HepG2 (cell line): ENCODE measurements around the gene LRRC28. TPM values are rescaled to one million over a fixed set of nuclear protein-coding genes. Genes with fewer than 3 reads are reported as not detected.

Experiments used
- ATAC-seq: fragments of 200-7000 bp; cut with Tn5 transposase; 3 replicates; pipeline ENCODE4 v1.9.1; 2020; ENCODE audit warnings: mild to moderate bottlenecking, moderate library complexity
- BruUV-seq: library from RNA; stranded (reverse); fragments of 400-500 nt; replicated peaks from 2 replicates; lab custom pipeline; 2021; lab: Mats Ljungman, UMichigan
- CTCF ChIA-PET: fragments of 300-600 bp; formaldehyde crosslinking; extraction: SDS; loops from one replicate; lab custom pipeline; 2021; ENCODE audit warnings: low total read pairs, inconsistent platforms, low intra/inter-chr PET ratio; lab: Yijun Ruan, JAX
- POLR2A ChIA-PET: fragments of 350-600 bp; sonication (Branson Sonifier 250); formaldehyde crosslinking; loops from one replicate; lab custom pipeline; 2020; ENCODE audit warnings: antibody characterized with exemption, inconsistent platforms; lab: Yijun Ruan, JAX
- DNase-seq: peaks from one replicate; pipeline ENCODE4 v3.0.0-alpha.2; 2015; ENCODE audit warnings: low spot score
- FAIRE-seq: peaks from 3 replicates; lab custom pipeline; 2011; peaks lifted over from hg19 to GRCh38; lab: Jason Lieb, UNC
- H2AFZ ChIP-seq: one replicate; pipeline ENCODE4 v1.6.1; 2011; ENCODE audit warnings: low read length, inconsistent platforms
- H3K27ac ChIP-seq: fragments of 300-600 bp; 3 replicates; pipeline ENCODE4 v1.8.0; 2011; ENCODE audit warnings: mixed run types, mild to moderate bottlenecking, mixed read lengths, low read length, inconsistent platforms; ENCODE audit not compliant: insufficient read depth; ENCODE audit errors: extremely low read length
- H3K27me3 ChIP-seq, 2 experiments: fragments of 200-600 bp in 1 of 2; 2 replicates in 1 of 2; 3 replicates in 1 of 2; pipeline versions ENCODE4 v1.6.0 to v1.8.0; 2011; ENCODE audit warnings: low read length in 2 of 2, mild to moderate bottlenecking in 2 of 2, moderate library complexity in 2 of 2, inconsistent platforms in 1 of 2; ENCODE audit not compliant: insufficient read depth in 2 of 2, control insufficient read depth in 1 of 2
- H3K36me3 ChIP-seq, 2 experiments: fragments of 200-600 bp in 1 of 2; replicated peaks in 1 of 2; 2 replicates in 1 of 2; 3 replicates in 1 of 2; pipeline versions ENCODE4 v1.5.1 to v1.8.0; 2011; ENCODE audit warnings: low read length in 2 of 2, inconsistent platforms in 1 of 2; ENCODE audit not compliant: insufficient read depth in 2 of 2, control insufficient read depth in 1 of 2
- H3K4me1 ChIP-seq: 2 replicates; pipeline ENCODE4 v1.5.1; 2012; ENCODE audit warnings: low read length, inconsistent platforms; ENCODE audit not compliant: insufficient read depth
- H3K4me2 ChIP-seq: 2 replicates; pipeline ENCODE4 v1.6.0; 2011; ENCODE audit warnings: low read depth, low read length, inconsistent platforms
- H3K4me3 ChIP-seq, 3 experiments: fragments of 200-600 bp in 1 of 3; sonication (generic), shearing (Covaris generic) in 1 of 3; replicated peaks in 1 of 3; 2 replicates each; pipeline ENCODE4 v1.5.1; 2011 to 2016; ENCODE audit warnings: low read length in 3 of 3, inconsistent platforms in 2 of 3, low read depth in 2 of 3, mild to moderate bottlenecking in 2 of 3, control low read depth in 1 of 3, mixed read lengths in 1 of 3; ENCODE audit not compliant: insufficient read depth in 1 of 3
- H3K79me2 ChIP-seq: one replicate; pipeline ENCODE4 v1.6.1; 2011; ENCODE audit warnings: low read length, inconsistent platforms; ENCODE audit not compliant: insufficient read depth
- H3K9ac ChIP-seq: 2 replicates; pipeline ENCODE4 v1.6.0; 2011; ENCODE audit warnings: mild to moderate bottlenecking, low read depth, low read length, inconsistent platforms; ENCODE audit not compliant: insufficient read depth
- H3K9me3 ChIP-seq: 2 replicates; pipeline ENCODE4 v1.5.1; 2012; ENCODE audit warnings: mild to moderate bottlenecking, low read length
- H4K20me1 ChIP-seq: 2 replicates; pipeline ENCODE4 v1.6.0; 2011; ENCODE audit warnings: inconsistent platforms, mild to moderate bottlenecking, low read length, moderate library complexity; ENCODE audit not compliant: insufficient read depth
- ATAD3A ChIP-seq: sonication (generic); formaldehyde crosslinking; IDR thresholded peaks from 2 replicates; pipeline ENCODE4 v1.4.0; 2020; ENCODE audit warnings: missing genetic modification reagents
- ATF2 ChIP-seq: sonication (generic); formaldehyde crosslinking; IDR thresholded peaks from 2 replicates; pipeline ENCODE4 v1.4.0; 2020; ENCODE audit warnings: missing genetic modification reagents
- HDAC6 ChIP-seq: fragments of 200-600 bp; sonication (generic); IDR thresholded peaks from 2 replicates; pipeline ENCODE4 v1.7.0; 2017; ENCODE audit warnings: mild to moderate bottlenecking, antibody characterized with exemption, low read length, low read depth
- HOXA3 ChIP-seq: sonication (generic); formaldehyde crosslinking; IDR thresholded peaks from 2 replicates; pipeline ENCODE4 v1.5.0; 2020; ENCODE audit warnings: missing genetic modification reagents
- HOXA9 ChIP-seq: sonication (generic); formaldehyde crosslinking; IDR thresholded peaks from 2 replicates; pipeline ENCODE4 v1.8.1; 2022; ENCODE audit warnings: missing genetic modification reagents, mild to moderate bottlenecking, moderate library complexity, borderline replicate concordance
- MXD4 ChIP-seq: IDR thresholded peaks from 2 replicates; pipeline ENCODE4 v1.6.1; 2016; ENCODE audit warnings: mild to moderate bottlenecking, missing biosample characterization, missing genetic modification reagents
- NR2F6 ChIP-seq, 2 experiments: IDR thresholded peaks; 2 replicates each; pipeline ENCODE4 v1.6.1; 2016; ENCODE audit warnings: antibody characterized with exemption in 1 of 2, mild to moderate bottlenecking in 1 of 2
- RFX3 ChIP-seq: IDR thresholded peaks from 2 replicates; pipeline ENCODE4 v1.6.1; 2016; ENCODE audit warnings: missing biosample characterization, missing genetic modification reagents
- ZFP36 ChIP-seq: fragments of 150-350 bp; IDR thresholded peaks from 2 replicates; pipeline ENCODE4 v1.6.1; 2018; ENCODE audit warnings: borderline replicate concordance, low read length, low read depth; ENCODE audit not compliant: partially characterized antibody
- ZNF274 ChIP-seq: sonication (generic); formaldehyde crosslinking; IDR thresholded peaks from 2 replicates; pipeline ENCODE4 v1.5.1; 2020; ENCODE audit warnings: mild to moderate bottlenecking, missing genetic modification reagents
- ZNF275 ChIP-seq: sonication (generic); formaldehyde crosslinking; IDR thresholded peaks from 2 replicates; pipeline ENCODE4 v1.8.0; 2022; ENCODE audit warnings: missing genetic modification reagents, mild to moderate bottlenecking, inconsistent platforms, borderline replicate concordance
- ZNF354B ChIP-seq: sonication (generic); formaldehyde crosslinking; IDR thresholded peaks from 2 replicates; pipeline ENCODE4 v1.8.0; 2022; ENCODE audit warnings: mild to moderate bottlenecking, missing genetic modification reagents
- ZNF446 ChIP-seq: sonication (generic); formaldehyde crosslinking; IDR thresholded peaks from 2 replicates; pipeline ENCODE4 v1.5.0; 2020; ENCODE audit warnings: mild to moderate bottlenecking, missing genetic modification reagents
- ZNF644 ChIP-seq: IDR thresholded peaks from 2 replicates; pipeline ENCODE4 v1.6.1; 2016; ENCODE audit warnings: low read depth
- ZNF687 ChIP-seq: sonication (generic); formaldehyde crosslinking; IDR thresholded peaks from 2 replicates; pipeline ENCODE4 v1.5.1; 2020; ENCODE audit warnings: mild to moderate bottlenecking, missing genetic modification reagents, moderate library complexity
- ZSCAN29 ChIP-seq: sonication (generic); formaldehyde crosslinking; conservative IDR thresholded peaks from 2 replicates; pipeline ENCODE4 v1.4.0; 2020; ENCODE audit warnings: mild to moderate bottlenecking, missing genetic modification reagents
- WGBS: methylation state at CpG from one replicate; pipeline ENCODE4 v1.1.6; 2017; ENCODE audit warnings: low lambda C conversion rate; 5-methylcytosine and 5-hydroxymethylcytosine counted together
- in situ Hi-C: cut with HindIII; loops from 2 replicates; pipeline ENCODE4 v1.10.0; 2017; ENCODE audit warnings: low pct_unique_long_range_greater_than_20kb; ENCODE audit not compliant: extremely low pct_ligation_motif_present
- intact Hi-C: fragments of 100-400 bp; cut with micrococcal nuclease; formaldehyde crosslinking; loops from one replicate; pipeline ENCODE4 v1.10.0; 2022; ENCODE audit not compliant: unreplicated experiment
- polyA plus RNA-seq, 8 experiments: library from polyadenylated mRNA; depleted of rRNA in 3 of 8; stranded (reverse) in 7 of 8; unstranded in 1 of 8; fragments of >200 nt; fragmentation: Illumina TruSeq in 4 of 8; extraction: Trizol in 4 of 8; gene quantifications; 2 replicates each; pipeline versions ENCODE4 v1.2.1 to v1.2.3, GENCODE V29; 2011 to 2016; ENCODE audit warnings: low read depth in 4 of 8, missing spikeins in 1 of 8, mixed read lengths in 1 of 8; ENCODE audit not compliant: insufficient read depth in 1 of 8
- total RNA-seq, 5 experiments: library from RNA; depleted of rRNA; stranded (reverse); fragments of >200 nt; fragmentation: Illumina TruSeq; extraction: Trizol; gene quantifications; 2 replicates each; pipeline ENCODE4 v1.2.3, GENCODE V29; 2016; ENCODE audit warnings: low read depth in 1 of 5

Gene LRRC28
- total and polyA plus RNA-seq, 2 of the 13 experiments (the other 11 are each of a cell fraction or from before 2014, with no cell fraction given), result 17.5 to 21.3 TPM

DNA sequence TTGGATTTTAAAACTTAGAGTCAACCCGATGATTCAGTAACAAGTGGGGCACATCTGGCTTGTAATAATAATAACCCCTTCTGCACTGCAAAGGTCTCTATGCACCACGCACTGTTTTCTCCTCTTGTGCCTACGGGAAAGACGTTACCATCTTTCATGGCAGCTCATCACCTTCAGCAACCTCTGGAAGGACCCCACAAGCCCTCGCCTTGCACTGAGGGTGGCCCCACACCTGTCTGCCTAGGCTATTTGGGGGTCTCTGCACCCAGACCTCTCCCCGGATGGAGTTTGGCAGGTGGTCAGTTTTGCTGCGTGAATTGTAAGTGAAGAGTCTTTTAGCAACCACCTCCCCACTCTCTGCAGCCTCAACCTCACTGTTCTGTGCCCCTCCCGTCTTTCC lies 175.9 kb downstream of the LRRC28 start:
- ChIA-PET POLR2A (no interaction called here), CTCF (no interaction called here)
- peaks cover 43% of the 10 kb centered on the region for H3K4me1 ChIP-seq
- H3K9me3 ChIP-seq, result no peaks in the 10 kb centered on the region
- in situ Hi-C loops (no loop called here), intact Hi-C loops (no loop called here)
- H3K36me3 ChIP-seq, result no peaks in the 10 kb centered on the region
- H3K27ac ChIP-seq, result no peak overlapping the region
- no peak overlapping the region for H3K9ac ChIP-seq
- H3K4me2 ChIP-seq, result no peak overlapping the region
- DNase-seq (no peak), ATAC-seq (no peak), FAIRE-seq (no peak)
- no TSS peak for BruUV-seq
- H3K79me2 ChIP-seq, result no peaks in the 10 kb centered on the region
- H4K20me1 ChIP-seq, result no peaks in the 10 kb centered on the region
- H3K4me3 ChIP-seq, result no peak overlapping the region
- no peak overlapping the region for H2AFZ ChIP-seq
- peaks cover 0 to 20% of the 10 kb centered on the region in 2 experiments; a peak in 4 of 5 replicates for H3K27me3 ChIP-seq
- 54% methylated on average over 8 of the region's 8 CpGs for WGBS
- TF ChIP-seq ZFP36 (no peak), RFX3 (CRISPR knock-in tag) (no peak), ZSCAN29 (CRISPR knock-in tag) (no peak), ZNF644 (CRISPR knock-in tag) (no peak), ATAD3A (no peak), NR2F6 (IDR thresholded peaks at IDR 0.05) (no peak), NR2F6 (CRISPR knock-in tag; IDR thresholded peaks at IDR 0.05) (no peak), ZNF275 (CRISPR knock-in tag) (no peak), MXD4 (CRISPR knock-in tag) (no peak), ZNF446 (CRISPR knock-in tag) (no peak), HDAC6 (no peak), ATF2 (CRISPR knock-in tag) (no peak), HOXA9 (no peak), HOXA3 (CRISPR knock-in tag) (no peak), ZNF687 (CRISPR knock-in tag) (no peak), ZNF354B (CRISPR knock-in tag) (no peak), ZNF274 (CRISPR knock-in tag) (no peak)
